Thoracic aorta (tissue), 2 donors: ENCODE data around the gene DIP2C. TPM values are rescaled to one million over a fixed set of nuclear protein-coding genes. Genes with fewer than 3 reads are reported as not detected.

Experiments
- ATAC-seq: fragments of 150-250 bp; one replicate; pipeline ENCODE4 v1.8.0; 2017; ENCODE audit warnings: low read depth; ENCODE audit not compliant: insufficient number of reproducible peaks, low FRiP score
- DNase-seq: peaks from one replicate; pipeline ENCODE4 v3.0.0-alpha.2; 2020; ENCODE audit warnings: low spot score
- H3K27ac ChIP-seq, 2 donors: fragments of 200-600 bp; sonication (generic); 1 replicate in 1 of 2; 2 replicates in 1 of 2; pipeline ENCODE4 v1.5.1; 2016; ENCODE audit warnings: mild to moderate bottlenecking in 2 of 2, moderate library complexity in 2 of 2
- H3K27me3 ChIP-seq: fragments of 200-600 bp; sonication (generic); replicated peaks from 2 replicates; pipeline ENCODE4 v1.6.0; 2016; ENCODE audit warnings: mild to moderate bottlenecking; ENCODE audit not compliant: insufficient read depth
- H3K36me3 ChIP-seq: fragments of 200-600 bp; sonication (generic); one replicate; pipeline ENCODE4 v1.5.1; 2016
- H3K4me1 ChIP-seq, 2 donors: fragments of 200-600 bp; sonication (generic); 1 replicate in 1 of 2; 2 replicates in 1 of 2; pipeline versions ENCODE4 v1.5.1 to v1.6.0; 2016; ENCODE audit warnings: low read depth in 2 of 2, mild to moderate bottlenecking in 1 of 2; ENCODE audit not compliant: control insufficient read depth in 1 of 2
- H3K4me3 ChIP-seq: fragments of 200-600 bp; sonication (generic); 2 replicates; pipeline ENCODE4 v1.5.1; 2016; ENCODE audit warnings: mild to moderate bottlenecking
- H3K9me3 ChIP-seq: fragments of 200-600 bp; sonication (generic); 2 replicates; pipeline ENCODE4 v1.5.1; 2016
- total RNA-seq, 2 donors: library from RNA; depleted of rRNA; stranded (reverse); fragments of >200 nt; gene quantifications; one replicate each; pipeline versions ENCODE4 v1.1.0 to v1.2.3, GENCODE V29; 2016
- TF ChIP-seq, protein P1 (sequence below): fragments of 200-600 bp; sonication (generic); IDR thresholded peaks from one replicate; pipeline ENCODE4 v1.5.1; 2019; ENCODE audit warnings: antibody characterized with exemption

DIP2C gene
- total RNA-seq, 2 donors from 2014 or later, result 36.8 to 44.0 TPM

DNA sequence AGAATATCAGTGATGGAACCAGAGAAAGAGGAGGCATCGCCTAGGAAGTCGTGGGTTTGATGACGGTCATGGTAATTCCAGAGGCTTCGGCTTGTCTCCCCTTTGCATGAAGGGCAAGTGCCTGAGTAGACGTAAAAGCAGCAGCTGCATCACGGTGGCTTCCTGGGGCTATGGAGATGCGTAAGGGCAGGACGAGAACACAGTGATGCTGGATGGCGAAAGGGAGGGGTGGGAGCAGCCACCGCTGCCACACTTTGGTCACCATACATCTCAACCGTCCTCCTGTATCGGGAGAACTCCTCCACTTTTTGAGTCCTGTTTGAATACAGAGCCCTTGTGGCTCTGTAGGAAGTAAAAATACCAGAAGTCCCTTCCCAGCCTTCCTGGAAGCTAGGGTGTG is 371.5 kb downstream of the DIP2C start:
- DNase-seq (no peak), ATAC-seq (no peak)
- Histone ChIP-seq H3K27me3 (no peaks in the 10 kb centered on the region), H3K4me1 (no peaks in the 10 kb centered on the region), H3K4me3 (no peak overlapping the region), H3K27ac (no peak overlapping the region), H3K36me3 (peaks cover 16% of the 10 kb centered on the region), H3K9me3 (no peaks in the 10 kb centered on the region)
- TF ChIP-seq, protein P1, sequence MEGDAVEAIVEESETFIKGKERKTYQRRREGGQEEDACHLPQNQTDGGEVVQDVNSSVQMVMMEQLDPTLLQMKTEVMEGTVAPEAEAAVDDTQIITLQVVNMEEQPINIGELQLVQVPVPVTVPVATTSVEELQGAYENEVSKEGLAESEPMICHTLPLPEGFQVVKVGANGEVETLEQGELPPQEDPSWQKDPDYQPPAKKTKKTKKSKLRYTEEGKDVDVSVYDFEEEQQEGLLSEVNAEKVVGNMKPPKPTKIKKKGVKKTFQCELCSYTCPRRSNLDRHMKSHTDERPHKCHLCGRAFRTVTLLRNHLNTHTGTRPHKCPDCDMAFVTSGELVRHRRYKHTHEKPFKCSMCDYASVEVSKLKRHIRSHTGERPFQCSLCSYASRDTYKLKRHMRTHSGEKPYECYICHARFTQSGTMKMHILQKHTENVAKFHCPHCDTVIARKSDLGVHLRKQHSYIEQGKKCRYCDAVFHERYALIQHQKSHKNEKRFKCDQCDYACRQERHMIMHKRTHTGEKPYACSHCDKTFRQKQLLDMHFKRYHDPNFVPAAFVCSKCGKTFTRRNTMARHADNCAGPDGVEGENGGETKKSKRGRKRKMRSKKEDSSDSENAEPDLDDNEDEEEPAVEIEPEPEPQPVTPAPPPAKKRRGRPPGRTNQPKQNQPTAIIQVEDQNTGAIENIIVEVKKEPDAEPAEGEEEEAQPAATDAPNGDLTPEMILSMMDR, result no peak

DNA sequence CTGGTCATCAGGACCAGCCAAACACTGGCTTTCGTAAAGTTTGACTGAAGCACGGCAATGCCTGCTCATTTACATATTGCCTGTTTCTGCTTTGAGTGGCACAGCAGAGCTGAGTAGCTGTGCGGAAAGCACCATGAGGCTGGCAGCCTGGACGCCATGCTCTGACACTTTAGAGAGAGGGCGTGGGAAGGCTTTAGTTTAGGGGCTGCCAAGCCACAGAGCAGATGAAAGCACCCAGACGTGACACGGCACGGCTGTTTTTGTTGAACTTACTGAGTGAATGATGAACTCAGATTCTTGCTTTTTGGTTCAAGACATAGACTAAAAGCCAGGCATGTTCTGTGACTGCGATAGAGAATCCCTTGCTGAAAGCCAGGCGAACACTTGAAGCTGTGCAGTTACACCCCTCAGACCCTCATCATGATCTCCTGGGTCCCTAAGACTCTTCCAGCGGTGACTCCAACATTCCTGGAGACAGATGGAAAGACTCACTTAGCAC is 372.1 kb downstream of the DIP2C start:
- Histone ChIP-seq H3K27me3 (no peaks in the 10 kb centered on the region), H3K27ac (no peak overlapping the region), H3K4me1 (no peaks in the 10 kb centered on the region), H3K36me3 (peaks cover 16% of the 10 kb centered on the region), H3K9me3 (no peaks in the 10 kb centered on the region), H3K4me3 (no peak overlapping the region)
- TF ChIP-seq, protein P1, result no peak
- DNase-seq (no peak), ATAC-seq (no peak)

DNA sequence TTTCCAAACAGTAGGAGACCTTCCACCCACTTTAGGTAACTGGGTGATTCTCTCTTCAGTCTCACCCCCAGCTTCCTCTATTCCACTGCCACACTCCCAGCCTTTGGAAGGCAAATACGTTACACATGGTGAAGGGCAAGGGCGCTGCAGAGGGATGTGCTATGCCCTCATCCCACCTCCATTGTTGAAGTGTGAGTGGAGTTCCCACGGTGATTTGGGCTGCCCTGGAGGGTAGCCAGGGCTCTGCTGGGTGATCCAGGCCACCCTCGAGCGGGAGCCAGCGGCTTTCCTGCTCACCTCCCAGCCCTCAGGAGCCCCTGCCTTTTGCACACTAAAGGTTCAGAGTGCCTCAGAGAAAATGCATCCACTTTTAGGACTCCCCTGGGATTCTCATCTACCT is 373.1 kb downstream of the DIP2C start:
- TF ChIP-seq, protein P1, result no peak
- no peak overlapping the region for H3K4me3 ChIP-seq
- peaks cover 16% of the 10 kb centered on the region for H3K36me3 ChIP-seq
- ATAC-seq (no peak), DNase-seq (no peak)
- no peaks in the 10 kb centered on the region for H3K9me3 ChIP-seq
- no peaks in the 10 kb centered on the region for H3K4me1 ChIP-seq
- H3K27me3 ChIP-seq, result no peaks in the 10 kb centered on the region
- H3K27ac ChIP-seq, result no peak overlapping the region

DNA sequence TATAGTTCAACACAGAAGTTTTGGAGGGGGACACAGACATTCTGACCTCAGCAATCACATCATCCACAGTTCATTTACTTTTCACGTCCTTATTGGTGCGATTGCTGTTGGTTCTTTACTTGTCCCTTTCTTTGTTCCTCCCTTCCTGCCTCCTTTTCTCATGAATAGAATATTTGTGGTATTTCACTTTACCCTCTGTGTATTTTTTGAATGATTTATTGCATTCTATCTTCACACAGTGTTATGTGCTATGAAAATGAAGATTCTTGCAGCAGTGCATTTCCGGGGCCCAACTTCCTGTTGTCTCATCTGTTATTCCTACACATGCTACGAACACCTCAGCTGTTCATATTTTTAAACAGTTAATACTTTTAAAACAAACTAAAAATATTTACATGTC is 374.6 kb downstream of the DIP2C start:
- Histone ChIP-seq H3K27me3 (no peaks in the 10 kb centered on the region), H3K9me3 (no peaks in the 10 kb centered on the region), H3K36me3 (peaks cover 13% of the 10 kb centered on the region), H3K4me1 (peaks cover 0 to 6% of the 10 kb centered on the region in 2 donors), H3K4me3 (no peak overlapping the region), H3K27ac (no peak overlapping the region)
- no peak for ATAC-seq
- DNase-seq, result no peak
- TF ChIP-seq, protein P1, result no peak

DNA sequence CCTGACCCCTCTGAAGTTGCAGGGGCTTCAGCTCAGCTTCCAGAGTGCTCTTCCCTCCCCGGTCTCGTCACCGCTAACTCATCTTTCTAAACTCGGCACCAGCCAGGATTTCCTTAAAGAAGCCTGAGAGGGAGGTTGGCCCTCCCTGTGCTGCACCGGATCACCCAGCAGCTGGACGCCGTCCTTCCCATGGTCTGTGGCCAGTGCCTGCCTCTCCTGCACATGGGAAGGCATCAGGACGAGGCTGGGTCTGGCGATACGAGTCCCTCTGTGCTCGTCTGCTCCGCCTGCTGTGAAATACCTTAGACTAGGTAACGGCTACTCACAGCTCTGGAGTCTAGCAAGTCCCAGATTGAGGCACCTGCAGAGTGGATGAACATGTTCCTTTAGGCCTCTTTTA is 375.1 kb downstream of the DIP2C start:
- no peak overlapping the region for H3K27ac ChIP-seq
- no peak for ATAC-seq
- no peaks in the 10 kb centered on the region for H3K27me3 ChIP-seq
- DNase-seq, result no peak
- H3K4me3 ChIP-seq, result no peak overlapping the region
- H3K4me1 ChIP-seq, result peaks cover 0 to 6% of the 10 kb centered on the region in 2 donors
- H3K36me3 ChIP-seq, result peaks cover 13% of the 10 kb centered on the region
- TF ChIP-seq, protein P1, result no peak
- H3K9me3 ChIP-seq, result no peaks in the 10 kb centered on the region
